ENCODE results near the gene XIRP1.
"Not testable (repeated sequence)": the region's sequence is repeated elsewhere in the genome, so short reads cannot be mapped to it uniquely, and the experiment has no call there.

The XIRP1 gene

GRCh38 chr3:39192490-39193092 is at the start of gene XIRP1:
Gene XIRP1 (minus strand): TSS chr3:39192595. CDS start chr3:39189445, 3,150 bp downstream.
- DNase-seq (ENCODE audit: low read depth), result peak; percentile 35

- no peak for DNase-seq (ENCODE audit: low read depth)
Measured at GRCh38 chr3:39241561-39241960, 49.2 kb upstream of the XIRP1 start.

GRCh38 chr3:39237027-39237426 is 44.6 kb upstream of the XIRP1 start:
- no peak for DNase-seq (ENCODE audit: low read depth)

- no peak for DNase-seq (ENCODE audit: low read depth)
Measured at GRCh38 chr3:39234651-39235050, 42.3 kb upstream of the XIRP1 start.

- DNase-seq (ENCODE audit: low read depth), result no peak
Measured at GRCh38 chr3:39232859-39233258, 40.5 kb upstream of the XIRP1 start.

- no peak for DNase-seq (ENCODE audit: low read depth)
Measured at GRCh38 chr3:39230453-39230852, 38.1 kb upstream of the XIRP1 start.

- DNase-seq (ENCODE audit: low read depth), result no peak
Measured at GRCh38 chr3:39228496-39228895, 36.1 kb upstream of the XIRP1 start.

- DNase-seq (ENCODE audit: low read depth), result not testable (repeated sequence)
Measured at GRCh38 chr3:39227596-39227995, 35.2 kb upstream of the XIRP1 start.

- no peak for DNase-seq (ENCODE audit: low read depth)
Measured at GRCh38 chr3:39226106-39226741, 33.8 kb upstream of the XIRP1 start.

GRCh38 chr3:39224288-39224687 is 31.9 kb upstream of the XIRP1 start:
- DNase-seq (ENCODE audit: low read depth), result no peak

GRCh38 chr3:39222939-39223338 is 30.5 kb upstream of the XIRP1 start:
- DNase-seq (ENCODE audit: low read depth), result no peak

- DNase-seq (ENCODE audit: low read depth), result no peak
Measured at GRCh38 chr3:39222462-39222861, 30.1 kb upstream of the XIRP1 start.

- no peak for DNase-seq (ENCODE audit: low read depth)
Measured at GRCh38 chr3:39221141-39221530, 28.7 kb upstream of the XIRP1 start.

GRCh38 chr3:39220407-39221140 is 28.2 kb upstream of the XIRP1 start:
- DNase-seq (ENCODE audit: low read depth), result no peak

GRCh38 chr3:39219702-39220101 is 27.3 kb upstream of the XIRP1 start:
- DNase-seq (ENCODE audit: low read depth), result no peak

- no peak for DNase-seq (ENCODE audit: low read depth)
Measured at GRCh38 chr3:39216176-39216790, 23.9 kb upstream of the XIRP1 start.

- DNase-seq (ENCODE audit: low read depth), result no peak
Measured at GRCh38 chr3:39213613-39214012, 21.2 kb upstream of the XIRP1 start.

- DNase-seq (ENCODE audit: low read depth), result no peak
Measured at GRCh38 chr3:39212665-39213064, 20.3 kb upstream of the XIRP1 start.

GRCh38 chr3:39211332-39212130 is 19.1 kb upstream of the XIRP1 start:
- DNase-seq (ENCODE audit: low read depth), result no peak

GRCh38 chr3:39210078-39210477 is 17.7 kb upstream of the XIRP1 start:
- DNase-seq (ENCODE audit: low read depth), result no peak

- DNase-seq (ENCODE audit: low read depth), result no peak
Measured at GRCh38 chr3:39209329-39209970, 17.1 kb upstream of the XIRP1 start.

Data from activated T-cell treated with anti-CD3 and anti-CD28 coated beads for 48 hours (primary cell).